NCI-H748 (cell line): Measurements from ENCODE around the gene SPINK9.

Experiments used
- DNase-seq: peaks from one replicate; lab custom pipeline; 2025; ENCODE audit not compliant: unreplicated experiment; lab: John Stamatoyannopoulos, UW

The SPINK9 gene

DNA sequence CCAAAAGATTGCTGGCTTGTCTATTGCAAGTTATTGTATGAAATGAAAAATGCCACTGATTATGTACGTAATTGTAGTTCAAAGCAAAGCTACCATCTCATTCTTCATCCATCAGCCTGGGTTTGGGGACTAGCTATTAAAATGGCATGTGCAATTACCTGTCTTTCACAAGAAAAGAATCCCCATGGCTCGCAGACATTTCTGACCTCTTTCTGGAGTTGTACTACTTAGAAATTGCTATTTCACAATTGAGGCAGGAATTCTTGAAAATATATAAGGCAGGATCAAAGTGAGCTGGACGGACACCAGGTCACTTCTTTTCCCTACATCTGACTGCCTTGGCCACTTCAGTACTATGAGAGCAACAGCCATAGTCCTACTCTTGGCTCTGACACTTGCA, at the start of gene SPINK9:
SPINK9 (plus strand) TSS at position 301 of the 400 bp plus-strand sequence; CDS start at position 356, 55 bp downstream.
- no peak for DNase-seq

DNA sequence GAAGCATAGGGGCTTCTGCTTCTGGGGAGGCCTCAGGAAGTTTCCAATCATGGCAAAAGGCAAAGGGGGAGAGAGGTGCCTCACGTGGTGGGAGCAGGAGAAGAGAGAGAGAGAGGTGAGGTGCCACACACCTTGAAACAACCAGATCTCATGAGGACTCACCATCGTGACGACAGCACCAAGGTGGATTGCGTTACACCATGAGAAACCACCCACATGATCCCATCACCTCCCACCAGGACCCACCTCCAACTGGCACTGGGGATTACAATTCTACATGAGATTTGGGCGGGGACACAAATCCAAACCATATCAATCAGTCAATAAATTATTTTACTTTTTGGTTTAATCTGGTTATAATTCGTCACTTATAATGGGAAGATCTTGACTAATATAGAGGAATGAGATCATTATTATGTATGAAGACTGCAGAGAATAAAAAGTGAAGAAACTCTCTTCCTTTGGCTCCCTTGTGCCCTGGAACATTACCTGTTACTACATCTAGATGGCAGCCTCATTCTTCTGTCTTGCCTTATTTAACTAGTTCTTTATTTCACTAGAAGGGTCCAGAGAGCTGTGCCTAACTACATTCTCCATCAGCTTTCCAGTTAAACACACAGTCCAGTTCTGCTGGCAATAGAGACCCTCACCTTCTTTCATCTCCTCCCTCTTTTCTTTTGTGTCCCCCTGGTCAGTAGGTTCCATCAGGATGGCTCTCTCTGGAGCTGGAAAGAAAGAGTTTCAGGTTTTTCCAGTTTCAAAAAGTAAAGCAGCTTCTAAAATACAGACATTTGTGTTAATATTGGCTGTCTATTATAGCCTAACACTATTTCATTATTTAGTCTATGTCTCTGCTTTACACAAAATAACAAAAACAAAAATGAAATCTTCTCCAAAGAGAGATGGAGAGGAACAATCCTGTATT, 44.8 kb upstream of the SPINK9 start:
- peak; percentile 57 for DNase-seq

GRCh38 chr5:148297731-148298130, 37.6 kb upstream of the SPINK9 start:
- DNase-seq: no peak

- no peak for DNase-seq
Observed at GRCh38 chr5:148306446-148306845, 28.9 kb upstream of the SPINK9 start.

DNA sequence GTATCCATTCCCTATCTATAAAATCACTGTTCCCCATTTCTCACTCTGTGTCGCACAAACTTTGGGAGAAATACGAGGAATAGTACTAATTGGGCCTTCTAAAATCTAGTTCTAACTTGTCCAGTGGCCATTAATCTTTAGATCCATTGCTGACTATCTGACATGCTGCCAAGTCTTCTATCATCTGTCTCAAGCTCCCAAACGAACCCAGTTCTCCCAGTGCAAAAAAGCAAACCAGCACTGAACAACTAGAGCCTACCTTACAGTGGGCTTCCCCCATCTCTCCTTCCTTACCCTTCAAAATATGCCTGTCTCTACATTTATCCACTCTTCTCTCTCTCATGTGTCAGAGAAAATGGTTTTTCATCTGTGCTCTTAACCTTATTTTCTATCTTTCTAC, 26.3 kb upstream of the SPINK9 start:
- no peak for DNase-seq

DNA sequence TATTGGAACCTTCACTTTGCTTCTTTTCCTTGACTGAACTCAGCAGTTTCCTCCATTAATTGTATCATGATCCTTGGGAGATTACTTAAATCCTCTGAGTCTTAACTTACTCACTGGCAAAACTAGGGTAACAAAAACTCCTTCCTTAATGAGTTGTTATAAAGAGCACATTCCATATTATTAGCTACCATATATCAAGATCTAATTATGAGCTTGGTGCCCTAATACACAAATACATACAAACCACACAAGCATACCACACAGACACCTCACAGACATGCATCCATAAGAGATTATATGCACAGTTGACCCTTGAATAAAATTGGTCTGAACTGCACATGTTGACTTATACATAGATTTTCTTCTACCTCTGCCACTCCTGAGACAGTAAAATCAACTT, 25.6 kb upstream of the SPINK9 start:
- DNase-seq: no peak

DNA sequence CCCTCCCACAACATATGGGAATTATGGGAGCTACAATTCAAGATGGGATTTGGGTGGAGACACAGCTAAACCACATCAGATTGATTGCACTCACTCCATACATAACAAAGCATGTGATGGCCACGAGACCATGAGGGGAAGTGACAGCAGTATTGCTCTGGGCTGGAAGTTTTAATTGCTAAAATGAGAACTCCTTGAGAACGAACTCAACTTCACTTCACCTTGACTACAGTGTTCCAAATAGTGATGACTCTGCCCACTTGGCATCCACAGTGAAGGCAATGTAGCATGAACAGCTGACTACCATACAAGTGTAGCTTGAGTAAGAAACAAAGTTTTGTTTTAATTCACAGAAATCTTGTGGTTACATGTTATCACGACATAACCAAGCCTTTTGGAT, 23.9 kb upstream of the SPINK9 start:
- no peak for DNase-seq

DNA sequence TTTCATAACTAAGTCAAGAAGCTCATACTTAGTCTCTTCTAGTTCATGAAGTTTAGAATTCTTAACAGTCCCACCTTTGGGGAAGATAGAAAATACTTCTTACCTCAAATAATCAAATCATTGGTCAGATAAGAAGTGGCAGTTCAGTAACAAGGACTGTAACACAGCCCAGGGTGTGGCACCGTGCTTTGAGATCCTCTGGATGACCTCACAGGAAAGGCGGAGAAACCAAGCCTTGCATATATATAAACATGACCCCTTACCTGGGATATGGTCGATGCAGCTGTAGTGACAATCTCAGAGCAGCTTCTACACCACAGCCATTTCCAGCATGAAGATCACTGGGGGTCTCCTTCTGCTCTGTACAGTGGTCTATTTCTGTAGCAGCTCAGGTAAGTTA, 23.2 kb upstream of the SPINK9 start, which contains the start of gene SPINK7:
SPINK7 (plus strand) TSS at position 271 of the 400 bp plus-strand sequence; CDS start at position 332, 61 bp downstream.
- peak; percentile 26 for DNase-seq

GRCh38 chr5:148314187-148314586, 21.2 kb upstream of the SPINK9 start:
- DNase-seq: no peak

DNA sequence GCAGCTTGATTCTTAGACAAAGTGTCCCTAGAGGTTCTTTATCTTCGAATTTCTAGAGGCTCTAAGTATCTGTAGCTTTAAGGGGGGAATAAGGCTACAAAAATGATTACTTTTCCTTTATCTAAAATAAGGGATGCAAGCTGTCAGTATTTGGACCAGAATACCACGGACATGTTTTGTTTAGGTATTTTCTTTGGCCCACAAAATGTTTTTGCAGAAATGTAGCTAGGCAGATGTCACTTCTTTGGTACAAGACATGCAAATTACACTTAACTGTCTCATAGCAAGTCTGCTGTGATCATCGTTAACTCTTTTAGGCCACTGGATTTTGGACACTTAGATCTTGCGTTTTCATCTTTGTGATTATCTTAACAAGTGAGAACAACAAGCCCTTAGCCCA, 20.6 kb upstream of the SPINK9 start:
- DNase-seq: no peak

GRCh38 chr5:148320011-148320963, 15.1 kb upstream of the SPINK9 start:
- DNase-seq: peak; percentile 46

GRCh38 chr5:148333262-148333849, 2.0 kb upstream of the SPINK9 start:
- peak; percentile 24 for DNase-seq

DNA sequence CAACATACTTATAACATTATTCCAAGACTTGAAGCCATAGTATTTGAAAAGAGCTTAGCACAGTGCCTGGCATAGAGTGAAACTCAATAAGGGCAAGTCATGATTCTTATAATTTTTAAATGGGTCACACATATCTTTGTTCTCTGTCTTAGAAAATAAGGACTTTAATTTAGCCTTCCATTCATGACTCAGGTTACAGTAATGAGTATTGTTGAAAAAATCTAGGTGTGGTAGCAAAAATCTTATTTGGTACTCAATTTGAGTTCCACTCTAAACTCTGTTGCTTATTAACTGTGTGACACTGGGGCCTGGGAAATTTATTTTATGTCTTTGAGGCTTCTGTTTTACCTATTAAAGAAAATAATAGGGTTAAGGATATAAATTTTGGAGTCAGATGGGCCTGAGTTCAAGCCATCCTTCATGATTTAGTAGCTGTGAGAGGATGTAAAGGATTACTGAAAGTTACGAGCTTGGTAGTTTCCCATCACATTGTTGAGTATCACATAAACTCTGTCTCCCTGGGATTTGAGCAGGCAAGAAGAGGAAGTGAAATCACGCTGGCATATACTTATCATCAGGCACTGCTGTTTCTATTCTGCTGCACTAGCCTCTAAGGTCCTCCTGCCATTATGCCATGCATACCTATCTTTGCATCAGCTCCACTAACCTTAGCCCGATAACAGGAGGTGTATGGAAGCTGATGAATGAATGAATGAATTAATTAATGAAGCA, 1.5 kb downstream of the SPINK9 start:
- DNase-seq: no peak

DNA sequence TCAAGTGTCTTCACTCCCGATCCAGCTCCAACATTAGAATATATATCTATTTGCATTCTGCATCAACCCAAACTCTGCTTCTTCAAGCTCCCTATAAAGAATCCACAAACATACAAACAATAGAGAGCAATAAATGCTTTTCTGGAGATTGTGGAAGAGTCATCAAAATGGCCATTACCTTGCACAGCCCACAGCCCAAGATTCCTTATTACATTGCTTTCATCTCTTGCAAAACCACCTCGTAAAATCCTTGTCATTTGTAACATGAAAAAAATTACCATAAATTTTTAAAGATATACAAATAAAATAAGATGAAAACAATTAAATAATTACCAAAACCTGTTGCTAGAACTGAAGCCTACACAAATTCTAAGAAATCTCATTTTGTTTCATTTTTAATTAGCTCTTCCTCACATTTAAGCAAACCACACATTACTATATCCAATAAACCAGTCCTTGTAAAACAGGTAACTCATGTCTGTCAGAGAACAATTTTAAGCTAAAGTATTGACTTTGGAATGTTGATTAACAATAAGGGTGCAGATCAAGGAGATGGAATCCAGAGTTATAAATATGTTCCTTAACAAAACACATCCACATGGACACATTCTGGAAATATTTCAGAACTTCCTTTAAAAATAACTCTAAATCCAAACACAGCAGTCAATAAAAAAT, 7.1 kb downstream of the SPINK9 start:
- no peak for DNase-seq

DNA sequence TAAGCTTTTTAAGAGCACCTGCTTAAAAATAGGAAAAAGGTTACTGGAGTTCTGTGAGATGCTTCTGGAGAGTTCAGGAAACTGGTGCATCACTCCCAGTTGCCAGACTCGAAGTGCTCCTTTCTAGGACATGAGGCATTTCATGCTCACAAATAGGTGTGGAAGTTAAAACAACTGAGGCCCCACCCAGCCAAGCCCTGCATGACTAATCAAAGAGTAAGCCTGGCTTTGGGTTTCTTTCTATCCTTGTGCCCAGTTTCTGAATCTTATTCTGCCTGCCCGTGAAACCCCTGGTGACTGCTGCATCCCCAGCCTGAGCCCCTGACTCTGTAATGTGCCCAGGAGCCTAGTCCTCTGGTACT, 7.7 kb downstream of the SPINK9 start:
- no peak for DNase-seq

DNA sequence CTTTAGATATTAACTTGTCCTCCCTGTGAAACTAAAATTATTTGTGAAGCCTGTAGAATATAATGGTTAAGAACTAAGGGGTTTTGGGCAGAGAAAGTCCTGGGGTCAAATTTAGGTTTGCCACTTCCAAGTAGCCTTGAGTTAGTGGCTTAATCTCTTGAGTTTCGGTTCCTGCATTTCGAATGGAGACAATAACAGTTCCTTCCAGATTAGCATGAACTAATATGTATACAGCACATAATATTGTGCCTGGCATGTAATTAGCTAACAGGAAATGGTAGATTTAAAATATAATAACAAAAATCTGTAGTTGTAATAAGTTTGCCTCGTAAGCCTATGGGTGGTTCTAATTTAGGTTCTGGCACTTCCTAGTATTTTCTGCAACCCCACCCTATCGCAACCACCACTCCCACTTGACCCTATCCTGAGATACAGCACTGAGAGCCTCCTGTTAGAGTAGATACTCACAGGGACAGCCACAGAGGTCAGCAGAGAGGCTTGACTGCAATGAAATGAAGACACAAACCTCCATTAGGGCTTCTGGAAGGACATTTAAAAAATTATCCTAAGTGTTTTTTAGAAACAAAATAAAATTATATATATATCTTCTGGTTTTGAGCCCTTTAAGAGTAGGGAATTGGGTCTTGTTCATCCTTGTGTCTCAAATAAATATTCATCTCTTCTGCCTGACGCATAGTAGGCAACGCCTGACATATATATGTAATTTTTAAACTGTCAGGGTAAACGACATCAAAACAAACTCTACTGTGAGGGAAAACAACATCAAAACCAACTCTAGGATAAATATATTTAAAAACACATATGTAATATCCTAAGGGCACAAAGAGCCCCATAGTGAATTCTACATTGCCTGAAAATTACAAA, 8.5 kb downstream of the SPINK9 start:
- DNase-seq: no peak

DNA sequence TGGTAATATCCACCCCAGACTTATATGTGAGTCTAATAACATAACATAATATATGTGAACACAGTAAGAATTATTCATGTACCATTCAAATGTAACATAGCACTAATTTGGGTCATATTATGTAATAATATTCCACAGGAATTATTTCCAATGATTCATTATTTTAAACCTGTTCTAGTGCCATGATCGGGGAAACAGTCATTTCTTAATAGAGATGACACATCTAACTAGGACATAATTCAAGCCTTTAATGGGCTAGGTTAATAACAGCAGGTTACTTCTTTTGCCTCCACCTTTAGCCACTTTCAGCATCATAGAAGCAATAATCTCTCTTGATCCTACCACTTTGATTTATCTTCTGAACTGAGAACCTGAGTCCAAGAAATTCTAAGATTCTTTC, 12.3 kb downstream of the SPINK9 start:
- no peak for DNase-seq

GRCh38 chr5:148352696-148353095, 17.3 kb downstream of the SPINK9 start:
- DNase-seq: no peak

GRCh38 chr5:148353634-148354033, 18.3 kb downstream of the SPINK9 start:
- DNase-seq: no peak
